Caki2 (cell line): ENCODE results near the gene TVP23C. TPM values are rescaled to one million over a fixed set of nuclear protein-coding genes. Genes with fewer than 3 reads are reported as not detected.

Experiments used
- total RNA-seq: library from RNA; depleted of rRNA; stranded (reverse); fragments of >200 nt; shearing (Covaris generic); gene quantifications from 2 replicates; pipeline ENCODE4 v1.2.3, GENCODE V29; 2014; ENCODE audit warnings: low replicate concordance; rRNA removed

TVP23C gene
- total RNA-seq, 1 experiment from 2014 or later = 14.7 TPM

Other genes with a start within 250 kb of the TVP23C start
- gene TEKT3, start 221.9 kb downstream of the TVP23C start, total RNA-seq = 0.64 TPM in 1 of 2 replicates, not detected in the other
- 1.7 TPM in 1 of 2 replicates, not detected in the other for gene CDRT4, start 95.9 kb downstream of the TVP23C start, total RNA-seq
- 5.7 and 5.8 TPM in 2 replicates for gene FBXW10B, start 56.2 kb upstream of the TVP23C start, total RNA-seq
- gene TRIM16, start 120.8 kb upstream of the TVP23C start, total RNA-seq = 279 and 345 TPM in 2 replicates
- gene ZNF286A, start 136.3 kb upstream of the TVP23C start, total RNA-seq = 11.7 and 19.2 TPM in 2 replicates
- gene TBC1D26, start 168.8 kb upstream of the TVP23C start, total RNA-seq = not detected in 2 replicates